Measurements from ENCODE around the gene AMN1.
A peak's percentile ranks its signal among the peaks of the same experiment; 100 is the strongest.
"Not testable (repeated sequence)": the region's sequence is repeated elsewhere in the genome, so short reads cannot be mapped to it uniquely, and the experiment has no call there.

Gene AMN1

GRCh38 chr12:31728917-31729640 is at the start of gene AMN1:
TSS of gene AMN1 (minus strand) at chr12:31729021. CDS start at chr12:31729008, 13 bp downstream.
- DNase-seq = peak; percentile 99

GRCh38 chr12:31773867-31774266 is 45.0 kb upstream of the AMN1 start:
- no peak for DNase-seq

GRCh38 chr12:31773223-31773750 is 44.5 kb upstream of the AMN1 start:
- no peak for DNase-seq

GRCh38 chr12:31772685-31773222 is 43.9 kb upstream of the AMN1 start:
- DNase-seq = no peak

- no peak for DNase-seq
Observed at GRCh38 chr12:31772186-31772585, 43.4 kb upstream of the AMN1 start.

GRCh38 chr12:31768046-31768445 is 39.2 kb upstream of the AMN1 start:
- no peak for DNase-seq

GRCh38 chr12:31765931-31766330 is 37.1 kb upstream of the AMN1 start:
- no peak for DNase-seq

GRCh38 chr12:31759632-31760459 is 31.0 kb upstream of the AMN1 start:
- DNase-seq = no peak

- not testable (repeated sequence) for DNase-seq
Observed at GRCh38 chr12:31758297-31758696, 29.5 kb upstream of the AMN1 start.

GRCh38 chr12:31756977-31757420 is 28.2 kb upstream of the AMN1 start:
- DNase-seq = no peak

- DNase-seq = no peak
Observed at GRCh38 chr12:31752450-31752849, 23.6 kb upstream of the AMN1 start.

GRCh38 chr12:31751085-31751484 is 22.3 kb upstream of the AMN1 start:
- no peak for DNase-seq

- DNase-seq = no peak
Observed at GRCh38 chr12:31750747-31751039, 21.9 kb upstream of the AMN1 start.

GRCh38 chr12:31749024-31749704 is 20.3 kb upstream of the AMN1 start:
- peak; percentile 84 for DNase-seq

- DNase-seq = no peak
Observed at GRCh38 chr12:31745242-31745641, 16.4 kb upstream of the AMN1 start.

GRCh38 chr12:31744363-31744762 is 15.5 kb upstream of the AMN1 start:
- DNase-seq = not testable (repeated sequence)

GRCh38 chr12:31742891-31743290 is 14.1 kb upstream of the AMN1 start:
- DNase-seq = no peak

- DNase-seq = no peak
Observed at GRCh38 chr12:31740628-31741027, 11.8 kb upstream of the AMN1 start.

- DNase-seq = no peak
Observed at GRCh38 chr12:31737763-31738162, 8.9 kb upstream of the AMN1 start.

GRCh38 chr12:31737345-31737744 is 8.5 kb upstream of the AMN1 start:
- DNase-seq = no peak

- no peak for DNase-seq
Observed at GRCh38 chr12:31736472-31736871, 7.7 kb upstream of the AMN1 start.

- not testable (repeated sequence) for DNase-seq
Observed at GRCh38 chr12:31733549-31734432, 5.0 kb upstream of the AMN1 start.

All from NCI-H2171 (cell line).